Mucosa of rectum (tissue), 2 donors: ENCODE data around the gene ZC3H12C.

Experiments
- H3K27ac ChIP-seq, 2 donors: one replicate each; pipeline ENCODE4 v1.7.0; 2013; ENCODE audit warnings: inconsistent platforms in 2 of 2, low read depth in 2 of 2, low read length in 2 of 2
- H3K27me3 ChIP-seq, 2 donors: one replicate each; pipeline ENCODE4 v1.7.0; 2013; ENCODE audit warnings: low read length in 2 of 2; ENCODE audit not compliant: control insufficient read depth in 2 of 2, insufficient read depth in 2 of 2
- H3K36me3 ChIP-seq, 2 donors: one replicate each; pipeline ENCODE4 v1.7.0; 2013; ENCODE audit warnings: low read length in 2 of 2; ENCODE audit not compliant: control insufficient read depth in 2 of 2, insufficient read depth in 2 of 2
- H3K4me1 ChIP-seq, 2 donors: one replicate each; pipeline ENCODE4 v1.7.0; 2013; ENCODE audit warnings: low read length in 2 of 2, mild to moderate bottlenecking in 1 of 2; ENCODE audit not compliant: control insufficient read depth in 2 of 2, insufficient read depth in 2 of 2
- H3K4me3 ChIP-seq, 2 donors: one replicate each; pipeline ENCODE4 v1.7.0; 2013; ENCODE audit warnings: low read length in 2 of 2
- H3K9ac ChIP-seq, 2 donors: one replicate each; pipeline ENCODE4 v1.7.0; 2013; ENCODE audit warnings: low read length in 2 of 2, low read depth in 1 of 2, mild to moderate bottlenecking in 1 of 2
- H3K9me3 ChIP-seq, 2 donors: one replicate each; pipeline ENCODE4 v1.7.0; 2013; ENCODE audit warnings: low read length in 2 of 2; ENCODE audit not compliant: control insufficient read depth in 2 of 2
- donor health status: healthy.
- donor health status: Normal muscosa, but diverticular disease.

The ZC3H12C gene

DNA sequence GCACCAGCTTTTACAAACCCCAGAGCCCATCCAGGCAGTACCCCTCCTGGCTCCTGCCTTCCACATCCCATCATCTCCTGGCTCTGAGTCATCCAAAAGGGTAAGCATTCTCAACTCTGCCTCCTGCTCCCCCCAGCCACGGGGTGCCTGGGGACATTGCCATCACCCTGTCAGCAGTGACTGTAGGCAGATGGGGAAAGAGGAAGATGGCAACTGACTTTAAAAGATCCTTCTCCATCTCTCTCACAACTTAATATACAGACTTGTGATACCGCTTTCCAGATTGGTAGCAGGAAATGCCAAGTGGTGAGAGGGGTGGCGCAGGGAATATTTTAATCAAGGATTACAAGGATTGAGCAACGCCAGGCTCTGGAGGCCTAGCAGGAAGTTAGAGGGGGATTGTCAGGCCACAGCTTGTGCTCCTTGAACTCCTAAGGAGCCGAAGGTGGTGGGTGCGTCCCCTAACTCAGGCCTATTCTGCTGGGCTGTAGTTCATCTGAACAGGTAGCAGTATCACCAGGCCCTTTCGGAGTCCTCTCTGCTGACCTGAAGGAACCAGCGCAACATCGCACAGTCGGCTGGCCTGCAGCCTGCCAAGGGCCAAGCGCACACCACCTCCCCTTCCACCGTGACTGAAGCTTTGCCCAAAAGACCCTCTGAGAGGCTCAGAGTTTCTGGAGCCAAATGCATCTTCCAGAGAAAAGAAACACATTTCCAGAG is 83.3 kb downstream of the ZC3H12C start:
- Histone ChIP-seq H3K27ac (no peak overlapping the region), H3K36me3 (no peaks in the 10 kb centered on the region), H3K9ac (no peak overlapping the region), H3K4me3 (no peak overlapping the region), H3K9me3 (no peaks in the 10 kb centered on the region), H3K27me3 (no peaks in the 10 kb centered on the region), H3K4me1 (no peaks in the 10 kb centered on the region)

DNA sequence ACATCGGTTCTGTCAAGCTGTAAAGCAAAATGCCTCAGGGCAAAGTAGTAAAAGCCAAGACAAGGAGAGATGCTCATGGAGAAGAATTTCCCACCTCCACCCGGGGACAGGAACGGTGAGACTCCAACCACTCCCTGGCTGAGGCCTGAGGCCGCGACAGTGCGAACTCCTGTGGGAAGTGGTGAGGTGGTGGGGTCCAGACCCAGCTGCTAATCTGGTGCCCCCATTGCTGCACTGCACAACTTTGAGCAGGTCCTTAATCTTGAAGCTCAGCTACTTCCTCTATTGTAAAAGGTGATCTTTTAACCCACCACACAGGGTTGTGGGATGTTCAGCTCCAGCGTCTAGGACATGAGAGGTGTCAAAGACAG is 83.9 kb downstream of the ZC3H12C start:
- Histone ChIP-seq H3K9ac (no peak overlapping the region), H3K4me1 (no peaks in the 10 kb centered on the region), H3K27me3 (no peaks in the 10 kb centered on the region), H3K4me3 (no peak overlapping the region), H3K36me3 (no peaks in the 10 kb centered on the region), H3K27ac (no peak overlapping the region), H3K9me3 (no peaks in the 10 kb centered on the region)

- Histone ChIP-seq H3K4me3 (no peak overlapping the region), H3K4me1 (no peaks in the 10 kb centered on the region), H3K36me3 (no peaks in the 10 kb centered on the region), H3K9me3 (no peaks in the 10 kb centered on the region), H3K27ac (no peak overlapping the region), H3K9ac (no peak overlapping the region), H3K27me3 (no peaks in the 10 kb centered on the region)
Observed at GRCh38 chr11:110179064-110179463, 85.9 kb downstream of the ZC3H12C start.

DNA sequence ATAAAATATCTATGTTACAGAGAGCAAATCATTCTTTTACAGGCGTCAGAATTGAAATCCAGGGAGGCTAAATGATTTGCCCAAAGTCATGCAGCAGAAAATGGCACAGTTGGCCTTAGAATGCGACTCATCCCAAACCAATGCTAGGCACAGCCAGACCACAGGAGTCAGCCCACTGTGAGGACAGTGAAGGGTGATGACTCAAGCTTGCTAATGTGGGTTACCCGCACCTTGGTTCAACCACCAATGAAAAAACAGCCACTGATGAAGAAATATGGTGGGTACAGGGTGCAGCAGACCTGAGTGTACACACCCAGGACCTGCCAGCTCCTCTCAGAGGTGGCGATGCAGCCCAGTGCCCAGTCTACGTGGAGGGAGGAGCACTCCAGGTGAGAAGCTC is 89.7 kb downstream of the ZC3H12C start:
- Histone ChIP-seq H3K4me1 (no peaks in the 10 kb centered on the region), H3K27ac (no peak overlapping the region), H3K4me3 (no peak overlapping the region), H3K27me3 (no peaks in the 10 kb centered on the region), H3K9me3 (no peaks in the 10 kb centered on the region), H3K36me3 (no peaks in the 10 kb centered on the region), H3K9ac (no peak overlapping the region)

DNA sequence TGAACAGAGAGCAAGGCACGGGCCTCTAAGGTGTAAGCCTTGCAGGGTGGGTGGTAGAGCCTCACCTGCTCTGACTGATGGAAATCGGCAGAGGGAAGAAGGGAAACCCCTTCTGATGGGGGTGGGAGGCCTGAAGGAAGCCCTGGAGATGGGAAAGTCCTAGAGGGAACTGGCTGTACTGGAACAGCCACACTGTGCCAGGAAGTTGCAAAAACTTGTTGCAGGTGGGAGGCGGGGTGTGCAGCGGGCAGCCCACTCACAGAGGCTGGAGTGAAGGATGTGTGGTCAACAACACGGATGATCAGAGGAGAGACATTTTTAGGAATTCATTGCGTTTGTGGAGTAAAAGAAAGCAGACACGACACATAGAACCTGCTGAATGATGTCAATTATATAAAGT is 91.3 kb downstream of the ZC3H12C start:
- H3K4me1 ChIP-seq = no peaks in the 10 kb centered on the region
- H3K27ac ChIP-seq = no peak overlapping the region
- no peak overlapping the region for H3K4me3 ChIP-seq
- no peaks in the 10 kb centered on the region for H3K27me3 ChIP-seq
- no peak overlapping the region for H3K9ac ChIP-seq
- no peaks in the 10 kb centered on the region for H3K36me3 ChIP-seq
- no peaks in the 10 kb centered on the region for H3K9me3 ChIP-seq

DNA sequence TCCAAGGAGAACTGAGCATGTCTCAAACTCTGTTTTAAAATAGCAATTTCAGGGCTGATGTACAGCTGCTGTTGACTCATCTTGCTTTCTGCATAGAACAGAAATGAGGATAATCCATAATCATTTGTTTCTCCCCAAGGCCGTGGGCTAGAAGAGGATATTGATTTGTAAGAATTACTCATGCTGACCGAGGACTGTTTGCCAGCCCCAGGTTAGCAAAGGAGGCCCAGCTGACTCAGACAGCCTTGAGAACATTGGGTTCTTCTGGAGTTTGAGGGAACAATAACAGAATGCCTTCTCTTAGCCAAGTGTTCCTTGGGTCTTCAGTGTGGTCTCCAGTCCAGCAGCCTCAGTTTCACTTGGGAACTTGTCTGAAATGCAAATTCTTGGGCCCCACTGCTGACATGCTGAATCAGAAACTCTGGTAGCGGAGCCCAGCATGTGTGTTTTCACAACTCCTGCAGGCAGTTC is 92.0 kb downstream of the ZC3H12C start:
- Histone ChIP-seq H3K27ac (no peak overlapping the region), H3K9ac (no peak overlapping the region), H3K4me3 (no peak overlapping the region), H3K9me3 (no peaks in the 10 kb centered on the region), H3K36me3 (no peaks in the 10 kb centered on the region), H3K4me1 (no peaks in the 10 kb centered on the region), H3K27me3 (no peaks in the 10 kb centered on the region)

DNA sequence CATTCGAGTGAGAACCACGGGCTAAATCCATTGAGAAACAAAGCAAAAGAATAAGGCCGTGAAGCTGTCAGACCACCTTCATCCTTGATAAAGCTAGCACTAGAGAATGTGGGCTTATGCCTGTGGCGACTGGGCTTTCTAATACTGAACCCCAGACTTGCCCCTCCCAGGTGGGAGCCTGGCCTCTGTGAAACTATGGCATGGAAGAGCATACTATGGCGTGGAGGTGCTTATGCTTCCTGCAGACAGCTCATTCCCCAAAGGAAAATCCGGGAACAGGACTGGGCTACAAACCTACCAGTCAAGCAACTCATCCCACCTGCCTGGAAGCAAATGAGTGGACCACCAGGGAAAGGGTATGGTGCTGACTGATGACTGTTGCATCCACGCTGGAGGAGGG is 92.4 kb downstream of the ZC3H12C start:
- Histone ChIP-seq H3K27ac (no peak overlapping the region), H3K27me3 (no peaks in the 10 kb centered on the region), H3K4me1 (no peaks in the 10 kb centered on the region), H3K9me3 (no peaks in the 10 kb centered on the region), H3K9ac (no peak overlapping the region), H3K36me3 (no peaks in the 10 kb centered on the region), H3K4me3 (no peak overlapping the region)

DNA sequence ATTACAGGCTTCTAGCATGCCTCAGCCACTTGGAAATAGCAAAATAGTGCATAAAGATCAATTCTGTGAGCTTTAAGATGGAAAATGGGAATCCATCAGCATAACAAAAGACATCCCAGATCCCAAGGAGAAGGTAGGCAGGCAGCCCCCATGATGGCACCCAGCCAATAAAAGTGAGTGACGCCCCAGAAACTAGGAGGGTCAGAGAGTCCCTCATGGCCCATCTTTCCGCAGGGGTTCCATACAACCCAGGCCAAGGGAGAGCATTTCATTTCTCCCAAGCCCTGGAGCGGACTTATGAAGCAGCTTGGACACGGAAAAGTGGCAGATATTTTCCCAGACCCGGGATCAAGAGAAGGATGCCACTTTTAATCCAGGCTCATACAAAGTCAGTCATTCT is 93.3 kb downstream of the ZC3H12C start:
- no peak overlapping the region for H3K27ac ChIP-seq
- H3K9me3 ChIP-seq = no peaks in the 10 kb centered on the region
- H3K27me3 ChIP-seq = no peaks in the 10 kb centered on the region
- no peak overlapping the region for H3K4me3 ChIP-seq
- no peaks in the 10 kb centered on the region for H3K4me1 ChIP-seq
- no peak overlapping the region for H3K9ac ChIP-seq
- H3K36me3 ChIP-seq = no peaks in the 10 kb centered on the region

DNA sequence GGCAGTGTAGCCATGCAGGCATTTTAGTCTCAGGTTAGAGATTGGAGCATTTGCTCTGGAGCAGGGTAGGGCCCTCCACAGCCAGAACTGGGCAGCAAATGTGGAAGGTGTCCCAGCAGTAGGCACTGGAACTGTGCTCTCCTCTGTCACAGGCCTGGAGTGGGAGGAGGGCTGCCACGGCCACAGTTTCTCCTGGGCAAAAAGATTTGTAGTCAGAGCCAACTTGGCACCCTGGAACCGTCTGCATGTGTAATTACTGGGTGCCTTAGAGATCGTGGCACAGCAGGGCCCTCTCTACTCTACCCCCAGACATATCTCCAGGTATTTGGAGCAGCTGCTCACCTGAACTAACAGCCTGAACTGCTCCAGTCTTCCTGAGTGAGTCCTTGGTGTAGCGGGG is 93.7 kb downstream of the ZC3H12C start:
- no peak overlapping the region for H3K27ac ChIP-seq
- no peaks in the 10 kb centered on the region for H3K36me3 ChIP-seq
- H3K4me1 ChIP-seq = no peaks in the 10 kb centered on the region
- no peaks in the 10 kb centered on the region for H3K27me3 ChIP-seq
- H3K4me3 ChIP-seq = no peak overlapping the region
- no peak overlapping the region for H3K9ac ChIP-seq
- no peaks in the 10 kb centered on the region for H3K9me3 ChIP-seq

- Histone ChIP-seq H3K4me3 (no peak overlapping the region), H3K9me3 (no peaks in the 10 kb centered on the region), H3K27ac (no peak overlapping the region), H3K36me3 (no peaks in the 10 kb centered on the region), H3K4me1 (no peaks in the 10 kb centered on the region), H3K27me3 (no peaks in the 10 kb centered on the region), H3K9ac (no peak overlapping the region)
Observed at GRCh38 chr11:110187731-110188130, 94.5 kb downstream of the ZC3H12C start.

DNA sequence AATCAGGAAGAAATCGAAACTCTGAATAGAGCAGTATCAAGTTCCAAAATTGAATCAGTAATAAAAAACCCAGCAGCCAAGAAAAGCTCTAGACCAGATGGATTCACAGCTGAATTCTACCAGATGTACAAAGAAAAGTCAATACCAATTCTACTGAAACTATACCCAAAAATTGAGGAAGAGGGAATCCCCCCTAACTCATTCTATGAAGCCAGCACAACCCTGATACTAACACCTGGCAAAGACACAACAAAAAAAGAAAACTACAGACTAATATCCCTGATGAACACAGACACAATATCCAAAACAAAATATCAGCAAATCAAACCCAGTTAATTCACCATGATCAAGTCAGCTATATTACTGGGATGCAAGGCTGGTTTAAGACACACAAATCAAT is 97.7 kb downstream of the ZC3H12C start:
- Histone ChIP-seq H3K9ac (no peak overlapping the region), H3K4me3 (no peak overlapping the region), H3K27me3 (no peaks in the 10 kb centered on the region), H3K9me3 (no peaks in the 10 kb centered on the region), H3K27ac (no peak overlapping the region), H3K4me1 (no peaks in the 10 kb centered on the region), H3K36me3 (no peaks in the 10 kb centered on the region)
